HG03460 (cell line): ENCODE results near the gene OSBP2.

Experiments
- ATAC-seq: cut with Tn5 transposase; IDR thresholded peaks from one replicate; pipeline ENCODE4 v1.9.1; 2021; ENCODE audit not compliant: unreplicated experiment

The OSBP2 gene

GRCh38 chr22:30890686-30891442, 196.2 kb downstream of the OSBP2 start:
- ATAC-seq, result no peak

- ATAC-seq, result no peak
Measured at GRCh38 chr22:30891443-30891755, 196.7 kb downstream of the OSBP2 start.

GRCh38 chr22:30891781-30892180, 197.1 kb downstream of the OSBP2 start:
- ATAC-seq, result no peak

- ATAC-seq, result no peak
Measured at GRCh38 chr22:30892286-30892685, 197.6 kb downstream of the OSBP2 start.

GRCh38 chr22:30892731-30893221, 198.1 kb downstream of the OSBP2 start:
- ATAC-seq, result no peak

- ATAC-seq, result no peak
Measured at GRCh38 chr22:30893434-30894370, 199.0 kb downstream of the OSBP2 start.

GRCh38 chr22:30894371-30894740, 199.7 kb downstream of the OSBP2 start:
- ATAC-seq, result no peak

GRCh38 chr22:30902496-30903357, 208.1 kb downstream of the OSBP2 start:
- ATAC-seq, result no peak

GRCh38 chr22:30903876-30904460, 209.3 kb downstream of the OSBP2 start:
- ATAC-seq, result no peak

GRCh38 chr22:30905696-30906341, 211.1 kb downstream of the OSBP2 start:
- no peak for ATAC-seq

GRCh38 chr22:30906411-30906810, 211.7 kb downstream of the OSBP2 start:
- no peak for ATAC-seq

- ATAC-seq, result no peak
Measured at GRCh38 chr22:30906946-30907345, 212.3 kb downstream of the OSBP2 start.

- ATAC-seq, result no peak
Measured at GRCh38 chr22:30908051-30908461, 213.4 kb downstream of the OSBP2 start.

- no peak for ATAC-seq
Measured at GRCh38 chr22:30909306-30909705, 214.6 kb downstream of the OSBP2 start.

- ATAC-seq, result no peak
Measured at GRCh38 chr22:30910358-30910757, 215.7 kb downstream of the OSBP2 start.

- ATAC-seq, result no peak
Measured at GRCh38 chr22:30918761-30919160, 224.1 kb downstream of the OSBP2 start.

GRCh38 chr22:30919973-30920372, 225.3 kb downstream of the OSBP2 start:
- ATAC-seq, result no peak

GRCh38 chr22:30920407-30920806, 225.7 kb downstream of the OSBP2 start:
- no peak for ATAC-seq

- ATAC-seq, result no peak
Measured at GRCh38 chr22:30921108-30921507, 226.4 kb downstream of the OSBP2 start.

GRCh38 chr22:30922151-30922611, 227.5 kb downstream of the OSBP2 start:
- ATAC-seq, result no peak
